Natural killer cell (primary cell): ENCODE measurements around the gene RALGAPB. TPM values are rescaled to one million over a fixed set of nuclear protein-coding genes. Genes with fewer than 3 reads are reported as not detected.
"Not testable (repeated sequence)": the region's sequence is repeated elsewhere in the genome, so short reads cannot be mapped to it uniquely, and the experiment has no call there.

Experiments
- ATAC-seq, 3 donors: fragments of 150-1000 bp in 2 of 3; fragments of 200-7000 bp in 1 of 3; cut with Tn5 transposase; 1 replicate in 1 of 3; 2 replicates in 2 of 3; pipeline ENCODE4 v1.10.0; 2021; ENCODE audit warnings: mild to moderate bottlenecking in 2 of 3, moderate library complexity in 2 of 3
- DNase-seq, 2 donors: peaks; one replicate each; pipeline versions ENCODE4 v3.0.0 to v3.0.0-alpha.2; 2013 to 2021; ENCODE audit warnings: mixed read lengths in 1 of 2
- H3K27ac ChIP-seq: one replicate; pipeline ENCODE4 v1.5.1; 2013; ENCODE audit warnings: mild to moderate bottlenecking, low read length
- H3K27me3 ChIP-seq: one replicate; pipeline ENCODE4 v1.6.1; 2013; ENCODE audit warnings: low read length; ENCODE audit not compliant: control insufficient read depth, insufficient read depth
- H3K36me3 ChIP-seq: one replicate; pipeline ENCODE4 v1.6.1; 2013; ENCODE audit warnings: low read length; ENCODE audit not compliant: control insufficient read depth, insufficient read depth
- H3K4me1 ChIP-seq: one replicate; pipeline ENCODE4 v1.6.1; 2013; ENCODE audit warnings: low read length; ENCODE audit not compliant: control insufficient read depth, insufficient read depth
- H3K4me3 ChIP-seq: one replicate; pipeline ENCODE4 v1.5.1; 2013; ENCODE audit warnings: low read length
- H3K9me3 ChIP-seq: one replicate; pipeline ENCODE4 v1.6.1; 2013; ENCODE audit warnings: low read length; ENCODE audit not compliant: control insufficient read depth, insufficient read depth
- H3K27ac Mint-ChIP-seq, 2 donors: one replicate each; pipeline ENCODE4 v1.8.0; 2022; ENCODE audit warnings: mild to moderate bottlenecking in 2 of 2, mixed read lengths in 2 of 2, moderate library complexity in 1 of 2
- H3K27me3 Mint-ChIP-seq, 2 donors: one replicate each; pipeline ENCODE4 v1.8.0; 2022; ENCODE audit warnings: low read depth in 2 of 2, mixed read lengths in 2 of 2
- H3K36me3 Mint-ChIP-seq: one replicate; pipeline ENCODE4 v1.8.0; 2022; ENCODE audit warnings: mixed read lengths
- H3K4me1 Mint-ChIP-seq, 2 donors: one replicate each; pipeline ENCODE4 v1.8.0; 2022; ENCODE audit warnings: mixed read lengths in 2 of 2
- H3K4me3 Mint-ChIP-seq: one replicate; pipeline ENCODE4 v1.8.0; 2022; ENCODE audit warnings: mild to moderate bottlenecking, moderate library complexity, mixed read lengths
- H3K9me3 Mint-ChIP-seq, 2 donors: one replicate each; pipeline ENCODE4 v1.8.0; 2022; ENCODE audit warnings: mixed read lengths in 2 of 2
- WGBS: methylation state at CpG from one replicate; pipeline ENCODE4 v1.1.7; 2013; ENCODE audit warnings: missing lambda C conversion rate; ENCODE audit not compliant: insufficient coverage; 5-methylcytosine and 5-hydroxymethylcytosine counted together
- intact Hi-C: fragments of 100-400 bp; cut with micrococcal nuclease; formaldehyde crosslinking; loops from one replicate; pipeline ENCODE4 v1.14.2; 2022
- total RNA-seq, 4 donors: library from RNA; stranded (reverse); fragments of 120-200 nt in 1 of 4; gene quantifications; one replicate each; pipeline versions ENCODE4 v1.2.3 to v1.2.4, GENCODE V29; 2013 to 2022
- TF ChIP-seq, protein P1 (sequence below): fragments of 200-600 bp; IDR thresholded peaks from one replicate; pipeline ENCODE4 v1.8.0; 2022; ENCODE audit warnings: antibody characterized with exemption

The RALGAPB gene
- total RNA-seq, 3 donors from 2014 or later (not counting 1 experiment from before 2014, with no cell fraction given): 45.1 to 73.1 (median 57.4) TPM

DNA sequence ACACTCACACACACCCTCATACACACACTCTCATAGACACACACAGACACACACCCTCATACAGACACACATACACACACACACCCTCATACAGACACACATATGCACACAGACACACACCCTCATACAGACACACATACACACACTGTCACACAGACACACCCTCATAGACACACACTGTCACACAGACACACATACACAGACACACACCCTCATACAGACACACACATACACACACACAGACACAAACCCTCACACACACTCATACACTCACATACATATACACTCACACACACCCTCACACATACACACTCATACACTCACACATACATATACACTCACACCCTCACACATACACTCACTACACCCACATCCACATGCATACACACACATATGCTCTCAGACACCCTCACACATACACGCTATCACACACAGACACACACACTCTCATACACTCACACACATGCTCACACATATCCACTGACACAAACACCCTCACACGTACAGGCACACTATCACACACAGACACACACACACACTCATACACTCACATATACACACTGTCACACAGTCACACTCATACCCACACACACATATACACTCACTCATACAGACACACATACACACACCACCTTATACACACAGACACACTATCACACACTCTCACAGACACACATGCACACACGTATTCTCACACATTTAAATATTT is 117.5 kb downstream of the RALGAPB start:
- 96% methylated on average over 3 of the region's 3 CpGs for WGBS
- H3K27ac Mint-ChIP-seq: no peak overlapping the region
- intact Hi-C loops: no loop called here
- H3K9me3 Mint-ChIP-seq: no peaks in the 10 kb centered on the region
- no peaks in the 10 kb centered on the region for H3K36me3 Mint-ChIP-seq
- Histone ChIP-seq H3K4me1 (no peaks in the 10 kb centered on the region), H3K4me3 (no peak overlapping the region), H3K9me3 (no peaks in the 10 kb centered on the region), H3K27me3 (no peaks in the 10 kb centered on the region), H3K27ac (no peak overlapping the region), H3K36me3 (no peaks in the 10 kb centered on the region)
- no peak overlapping the region for H3K4me3 Mint-ChIP-seq
- H3K27me3 Mint-ChIP-seq: no peaks in the 10 kb centered on the region
- peak in 1 of 3 donors; percentile 62 for ATAC-seq
- H3K4me1 Mint-ChIP-seq: no peaks in the 10 kb centered on the region
- TF ChIP-seq, protein P1, sequence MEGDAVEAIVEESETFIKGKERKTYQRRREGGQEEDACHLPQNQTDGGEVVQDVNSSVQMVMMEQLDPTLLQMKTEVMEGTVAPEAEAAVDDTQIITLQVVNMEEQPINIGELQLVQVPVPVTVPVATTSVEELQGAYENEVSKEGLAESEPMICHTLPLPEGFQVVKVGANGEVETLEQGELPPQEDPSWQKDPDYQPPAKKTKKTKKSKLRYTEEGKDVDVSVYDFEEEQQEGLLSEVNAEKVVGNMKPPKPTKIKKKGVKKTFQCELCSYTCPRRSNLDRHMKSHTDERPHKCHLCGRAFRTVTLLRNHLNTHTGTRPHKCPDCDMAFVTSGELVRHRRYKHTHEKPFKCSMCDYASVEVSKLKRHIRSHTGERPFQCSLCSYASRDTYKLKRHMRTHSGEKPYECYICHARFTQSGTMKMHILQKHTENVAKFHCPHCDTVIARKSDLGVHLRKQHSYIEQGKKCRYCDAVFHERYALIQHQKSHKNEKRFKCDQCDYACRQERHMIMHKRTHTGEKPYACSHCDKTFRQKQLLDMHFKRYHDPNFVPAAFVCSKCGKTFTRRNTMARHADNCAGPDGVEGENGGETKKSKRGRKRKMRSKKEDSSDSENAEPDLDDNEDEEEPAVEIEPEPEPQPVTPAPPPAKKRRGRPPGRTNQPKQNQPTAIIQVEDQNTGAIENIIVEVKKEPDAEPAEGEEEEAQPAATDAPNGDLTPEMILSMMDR: no peak
- DNase-seq: no peak

DNA sequence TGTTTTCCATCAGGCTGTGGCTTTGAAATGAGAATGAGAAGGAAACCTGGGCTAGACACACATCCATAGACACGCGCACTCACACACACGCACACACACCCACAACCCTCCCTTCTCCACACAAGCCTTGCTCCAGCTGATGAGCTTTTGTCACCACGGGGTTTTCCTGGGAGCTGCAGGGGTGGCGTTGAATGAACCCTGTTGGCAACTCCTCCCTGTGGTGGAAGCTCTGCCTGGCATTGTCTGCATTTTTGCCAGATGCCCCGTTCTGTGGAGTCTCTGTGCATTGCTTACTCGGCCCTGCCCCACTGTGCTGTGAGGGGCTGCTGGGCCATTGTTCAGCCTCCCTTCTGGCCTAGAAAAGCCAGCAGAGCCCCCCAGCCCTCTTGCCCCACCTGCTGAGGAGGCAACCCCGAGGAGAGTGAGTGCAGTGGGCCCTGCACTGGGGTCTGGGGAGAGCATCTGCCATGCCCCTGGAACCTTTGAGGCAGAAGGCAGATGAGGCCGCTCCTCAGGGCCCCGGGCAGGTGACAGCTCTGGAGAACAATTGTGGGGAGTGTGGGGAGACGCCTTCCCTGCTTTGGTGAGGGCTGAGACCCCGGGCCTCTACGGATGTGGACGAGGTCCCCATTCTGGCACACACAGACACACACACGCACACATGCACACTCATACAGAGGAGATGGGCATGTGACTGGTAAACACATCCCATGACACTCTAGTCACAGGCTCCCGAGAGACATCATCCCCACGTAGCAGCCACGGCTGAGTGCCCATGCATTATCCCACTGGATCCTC is 118.2 kb downstream of the RALGAPB start:
- Histone ChIP-seq H3K27ac (no peak overlapping the region), H3K4me1 (no peaks in the 10 kb centered on the region), H3K27me3 (no peaks in the 10 kb centered on the region), H3K36me3 (no peaks in the 10 kb centered on the region), H3K9me3 (no peaks in the 10 kb centered on the region), H3K4me3 (no peak overlapping the region)
- TF ChIP-seq, protein P1: no peak
- ATAC-seq (no peak), DNase-seq (no peak)
- Mint-ChIP-seq H3K27ac (no peak overlapping the region), H3K9me3 (no peaks in the 10 kb centered on the region), H3K4me3 (no peak overlapping the region), H3K4me1 (no peaks in the 10 kb centered on the region), H3K36me3 (no peaks in the 10 kb centered on the region), H3K27me3 (no peaks in the 10 kb centered on the region)
- intact Hi-C loops: no loop called here
- 80% methylated on average over 16 of the region's 18 CpGs for WGBS

DNA sequence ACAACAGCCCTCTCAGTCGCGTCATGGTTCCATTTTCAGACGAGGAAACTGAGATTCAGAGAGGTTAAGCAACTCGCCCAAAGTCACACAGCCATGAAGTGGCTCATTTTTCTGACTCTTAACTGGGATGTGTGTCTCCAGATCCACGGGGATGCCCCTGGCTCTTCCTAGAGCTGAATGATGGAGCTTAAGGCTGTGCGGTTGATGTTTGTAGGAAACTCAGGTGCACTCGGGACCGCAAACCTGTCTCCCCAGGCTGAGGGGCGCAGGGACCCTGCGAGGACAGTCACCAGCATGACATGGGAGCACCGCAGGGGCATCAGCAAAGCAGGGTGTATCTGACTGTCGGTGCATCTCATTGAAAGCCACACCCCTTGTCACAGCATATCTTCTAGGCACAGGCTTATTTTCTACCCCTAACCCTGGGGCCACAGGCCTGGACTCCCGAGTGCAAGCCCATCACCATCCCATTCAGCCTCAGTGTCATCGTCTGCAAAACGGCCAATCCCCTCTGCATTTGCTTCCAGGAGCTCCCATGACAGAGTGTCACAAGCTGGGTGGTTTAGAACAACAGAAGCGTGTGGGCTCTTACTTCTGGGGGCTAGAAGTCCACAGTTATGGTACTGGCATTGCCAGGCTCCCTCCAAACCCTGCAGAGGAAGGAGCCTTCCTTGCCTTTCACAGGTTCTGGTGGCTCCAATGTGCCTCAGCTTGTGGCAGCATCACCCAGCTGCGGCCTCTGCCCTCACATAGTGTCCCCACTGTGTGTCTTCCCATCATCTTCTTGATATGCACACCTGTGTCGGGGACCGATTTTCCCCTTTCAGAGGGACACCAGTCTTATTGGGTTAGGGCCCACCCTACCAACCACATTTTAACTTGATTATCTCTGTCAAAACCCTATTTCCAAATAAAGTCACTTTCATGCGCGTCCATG is 119.1 kb downstream of the RALGAPB start:
- no peak overlapping the region for H3K27ac ChIP-seq
- H3K9me3 Mint-ChIP-seq: no peaks in the 10 kb centered on the region
- ATAC-seq (no peak), DNase-seq (no peak)
- intact Hi-C loops: no loop called here
- no peaks in the 10 kb centered on the region for H3K36me3 ChIP-seq
- H3K4me1 ChIP-seq: no peaks in the 10 kb centered on the region
- TF ChIP-seq, protein P1: no peak
- no peak overlapping the region for H3K27ac Mint-ChIP-seq
- H3K27me3 ChIP-seq: no peaks in the 10 kb centered on the region
- WGBS: 87% methylated on average over 21 of the region's 21 CpGs
- no peak overlapping the region for H3K4me3 ChIP-seq
- H3K27me3 Mint-ChIP-seq: peaks cover 1 to 3% of the 10 kb centered on the region in 2 donors
- H3K4me1 Mint-ChIP-seq: no peaks in the 10 kb centered on the region
- H3K4me3 Mint-ChIP-seq: no peak overlapping the region
- H3K36me3 Mint-ChIP-seq: no peaks in the 10 kb centered on the region
- no peaks in the 10 kb centered on the region for H3K9me3 ChIP-seq

DNA sequence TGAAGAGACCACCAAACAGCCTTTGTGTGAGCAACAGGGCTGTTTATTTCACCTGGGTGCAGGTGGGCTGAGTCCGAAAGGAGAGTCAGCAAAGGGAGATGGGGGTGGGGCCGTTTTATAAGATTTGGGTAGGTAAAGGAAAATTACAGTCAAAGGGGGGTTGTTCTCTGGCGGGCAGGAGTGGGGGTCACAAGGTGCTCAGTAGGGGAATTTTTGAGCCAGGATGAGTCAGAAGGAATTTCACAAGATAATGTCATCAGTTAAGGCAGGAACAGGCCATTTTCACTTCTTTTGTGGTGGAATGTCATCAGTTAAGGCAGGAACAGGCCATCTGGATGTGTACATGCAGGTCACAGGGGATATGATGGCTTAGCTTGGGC is 119.8 kb downstream of the RALGAPB start:
- H3K4me3 Mint-ChIP-seq, H3K4me1 Mint-ChIP-seq, DNase-seq, H3K27me3 Mint-ChIP-seq, H3K9me3 ChIP-seq, H3K27me3 ChIP-seq, ATAC-seq, H3K36me3 ChIP-seq, H3K36me3 Mint-ChIP-seq, H3K27ac ChIP-seq, H3K4me3 ChIP-seq, H3K4me1 ChIP-seq, H3K27ac Mint-ChIP-seq, H3K9me3 Mint-ChIP-seq, intact Hi-C loops: not testable (repeated sequence)
- 87% methylated on average over 3 of the region's 3 CpGs for WGBS

DNA sequence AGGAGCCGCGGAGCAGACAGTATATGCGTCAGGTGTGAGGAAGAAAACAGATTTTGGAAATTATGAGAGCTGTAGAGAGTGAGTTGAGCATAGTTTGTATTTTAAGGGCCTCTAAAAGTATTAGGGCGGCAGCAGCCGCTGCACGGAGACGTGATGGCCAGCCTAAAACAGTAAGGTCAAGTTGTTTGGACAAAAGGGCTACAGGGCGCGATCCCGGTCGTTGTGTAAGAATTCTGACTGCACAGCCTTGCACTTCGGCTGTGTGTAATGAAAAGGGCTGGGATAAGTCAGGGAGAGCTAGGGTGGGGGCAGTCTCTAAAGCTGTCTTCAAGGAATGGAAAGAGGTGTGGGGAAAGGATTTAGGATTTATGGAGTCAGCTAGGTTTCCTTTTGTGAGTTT is 121.6 kb downstream of the RALGAPB start:
- intact Hi-C loops, H3K36me3 Mint-ChIP-seq, H3K27ac Mint-ChIP-seq, H3K4me1 ChIP-seq, DNase-seq, H3K4me1 Mint-ChIP-seq, H3K27me3 ChIP-seq, H3K9me3 Mint-ChIP-seq, H3K4me3 ChIP-seq, H3K27ac ChIP-seq, H3K4me3 Mint-ChIP-seq, ATAC-seq, H3K9me3 ChIP-seq, H3K36me3 ChIP-seq: not testable (repeated sequence)
- peaks cover 16 to 19% of the 10 kb centered on the region in 2 donors for H3K27me3 Mint-ChIP-seq
- 96% methylated on average over 12 of the region's 12 CpGs for WGBS
